Fibroblast of lung (primary cell): Measurements from ENCODE around the gene TYSND1. TPM values are rescaled to one million over a fixed set of nuclear protein-coding genes. Genes with fewer than 3 reads are reported as not detected.

Experiments used
- DNase-seq, 2 donors: peaks; one replicate each; pipeline versions ENCODE4 v3.0.0 to v3.0.0-alpha.2; 2010; ENCODE audit warnings: low read depth in 2 of 2
- H2AFZ ChIP-seq: 2 replicates; pipeline ENCODE4 v1.5.1; 2012; ENCODE audit warnings: low read length, control low read depth, inconsistent platforms
- H3K27ac ChIP-seq: 2 replicates; pipeline ENCODE4 v1.5.1; 2011; ENCODE audit warnings: low read length, control low read depth; ENCODE audit not compliant: insufficient read depth
- H3K27me3 ChIP-seq: 2 replicates; pipeline ENCODE4 v1.5.1; 2011; ENCODE audit warnings: mild to moderate bottlenecking, low read length; ENCODE audit not compliant: control insufficient read depth, insufficient read depth
- H3K36me3 ChIP-seq: 2 replicates; pipeline ENCODE4 v1.5.1; 2011; ENCODE audit warnings: low read length; ENCODE audit not compliant: control insufficient read depth, insufficient read depth
- H3K4me1 ChIP-seq: 2 replicates; pipeline ENCODE4 v1.5.1; 2011; ENCODE audit warnings: low read length; ENCODE audit not compliant: control insufficient read depth, insufficient read depth; ENCODE audit errors: extremely low read depth
- H3K4me2 ChIP-seq: 2 replicates; pipeline ENCODE4 v1.5.1; 2011; ENCODE audit warnings: low read length, control low read depth; ENCODE audit not compliant: insufficient read depth; ENCODE audit errors: extremely low read depth
- H3K4me3 ChIP-seq, 4 experiments: fragments of 200-600 bp in 1 of 4; sonication (generic) in 1 of 4; replicated peaks in 1 of 4; 2 replicates each; pipeline ENCODE4 v1.5.1; 2011 to 2016; ENCODE audit warnings: low read length in 4 of 4, low read depth in 3 of 4, mild to moderate bottlenecking in 3 of 4, control low read depth in 2 of 4, inconsistent platforms in 1 of 4, mixed read lengths in 1 of 4; ENCODE audit not compliant: insufficient read depth in 1 of 4; ENCODE audit errors: control extremely low read depth in 1 of 4
- H3K79me2 ChIP-seq: 2 replicates; pipeline ENCODE4 v1.5.1; 2012; ENCODE audit warnings: mild to moderate bottlenecking, low read length, inconsistent platforms; ENCODE audit not compliant: control insufficient read depth, insufficient read depth
- H3K9ac ChIP-seq: 2 replicates; pipeline ENCODE4 v1.5.1; 2011; ENCODE audit warnings: mild to moderate bottlenecking, low read length, control low read depth; ENCODE audit not compliant: insufficient read depth
- H3K9me3 ChIP-seq: 2 replicates; pipeline ENCODE4 v1.5.1; 2012; ENCODE audit warnings: low read depth, low read length; ENCODE audit not compliant: control insufficient read depth, insufficient read depth
- H4K20me1 ChIP-seq: 2 replicates; pipeline ENCODE4 v1.5.1; 2011; ENCODE audit warnings: low read length; ENCODE audit not compliant: control insufficient read depth, insufficient read depth; ENCODE audit errors: extremely low read depth
- CTCF ChIP-seq, 2 donors: IDR thresholded peaks in 1 of 2; conservative IDR thresholded peaks in 1 of 2; 1 replicate in 1 of 2; 2 replicates in 1 of 2; pipeline ENCODE4 v1.5.1; 2011 to 2012; ENCODE audit warnings: low read length in 2 of 2, control low read depth in 1 of 2, inconsistent platforms in 1 of 2, low read depth in 1 of 2, mild to moderate bottlenecking in 1 of 2
- EZH2 ChIP-seq: IDR thresholded peaks from 2 replicates; pipeline ENCODE4 v1.5.1; 2012; ENCODE audit warnings: low read length, control low read depth, mild to moderate bottlenecking; ENCODE audit errors: missing control alignments
- polyA plus RNA-seq, 2 donors: library from polyadenylated mRNA; depleted of rRNA in 1 of 2; stranded (reverse) in 1 of 2; unstranded in 1 of 2; fragments of >200 nt; gene quantifications; 2 replicates each; pipeline ENCODE4 v1.2.1, GENCODE V29; 2011 to 2012; ENCODE audit warnings: missing spikeins in 1 of 2
- total RNA-seq: library from RNA; depleted of rRNA; stranded (reverse); fragments of >200 nt; gene quantifications from 2 replicates; pipeline ENCODE4 v1.2.1, GENCODE V29; 2014

Gene TYSND1
- total and polyA plus RNA-seq, 2 donors (not counting 1 experiment from before 2014, with no cell fraction given): 2.4 to 15.5 TPM

GRCh38 chr10:70119197-70119596, 27.3 kb downstream of the TYSND1 start:
- Histone ChIP-seq H3K4me1 (no peaks in the 10 kb centered on the region), H4K20me1 (no peaks in the 10 kb centered on the region), H3K79me2 (no peaks in the 10 kb centered on the region), H3K27me3 (no peaks in the 10 kb centered on the region), H3K27ac (no peak overlapping the region), H3K36me3 (peaks cover 6% of the 10 kb centered on the region), H2AFZ (no peak overlapping the region), H3K9me3 (no peaks in the 10 kb centered on the region), H3K4me2 (no peak overlapping the region), H3K4me3 (no peak overlapping the region), H3K9ac (no peak overlapping the region)
- TF ChIP-seq EZH2: no peak
- TF ChIP-seq CTCF (conservative IDR thresholded peaks at IDR 0.05 in 1 of 2, IDR thresholded peaks at IDR 0.05 in 1 of 2; ENCODE audit: low read depth in 1 of 2, low read length in 2 of 2): no peak
- DNase-seq: no peak

DNA sequence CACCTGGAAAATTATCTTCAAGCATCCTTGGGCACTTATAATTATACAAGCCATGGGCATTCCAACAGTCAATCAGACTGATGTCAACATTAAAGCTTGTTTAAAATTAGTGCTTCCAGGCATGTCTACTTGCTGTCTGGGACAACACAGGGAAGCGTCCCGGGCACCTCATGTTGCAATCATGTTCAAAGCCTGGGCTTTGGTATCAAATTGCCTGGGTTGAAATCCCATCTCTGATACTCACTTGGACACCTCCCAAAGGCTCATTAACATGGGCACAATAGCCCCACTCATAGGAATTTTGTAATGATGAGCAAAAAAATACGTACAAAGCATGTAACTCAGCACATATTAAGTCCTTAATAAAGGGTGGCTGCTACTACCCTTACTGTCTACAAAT, 28.3 kb downstream of the TYSND1 start:
- no peaks in the 10 kb centered on the region for H3K27me3 ChIP-seq
- H3K4me3 ChIP-seq: no peak overlapping the region
- H4K20me1 ChIP-seq: no peaks in the 10 kb centered on the region
- no peaks in the 10 kb centered on the region for H3K4me1 ChIP-seq
- H3K27ac ChIP-seq: no peak overlapping the region
- TF ChIP-seq EZH2 (no peak), CTCF (conservative IDR thresholded peaks at IDR 0.05 in 1 of 2, IDR thresholded peaks at IDR 0.05 in 1 of 2; ENCODE audit: low read depth in 1 of 2, low read length in 2 of 2) (no peak)
- peaks cover 6% of the 10 kb centered on the region for H3K36me3 ChIP-seq
- no peak overlapping the region for H2AFZ ChIP-seq
- H3K9me3 ChIP-seq: no peaks in the 10 kb centered on the region
- H3K79me2 ChIP-seq: no peaks in the 10 kb centered on the region
- no peak for DNase-seq
- no peak overlapping the region for H3K9ac ChIP-seq
- no peak overlapping the region for H3K4me2 ChIP-seq

DNA sequence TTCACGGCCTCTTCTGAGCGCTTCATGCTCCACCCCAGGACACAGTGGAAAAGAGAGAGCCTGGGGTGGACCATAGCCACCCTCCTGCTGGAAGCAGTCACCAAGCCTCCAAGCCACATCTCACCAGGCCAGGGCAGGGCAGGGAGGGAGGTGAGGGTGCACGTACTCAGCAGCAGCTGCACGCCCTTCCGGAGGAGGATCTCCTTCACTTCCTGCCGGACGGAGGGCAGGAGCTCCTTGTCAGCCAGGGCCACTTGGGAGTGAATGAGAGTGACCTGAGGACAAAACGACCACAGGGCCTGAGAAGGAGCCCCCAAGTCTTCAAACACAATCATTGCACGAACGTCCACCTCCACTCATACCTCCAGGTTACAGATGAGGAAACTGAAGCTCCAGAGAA, 28.9 kb downstream of the TYSND1 start:
- TF ChIP-seq CTCF (conservative IDR thresholded peaks at IDR 0.05 in 1 of 2, IDR thresholded peaks at IDR 0.05 in 1 of 2; ENCODE audit: low read depth in 1 of 2, low read length in 2 of 2): no peak
- TF ChIP-seq EZH2: no peak
- Histone ChIP-seq H3K36me3 (peaks cover 6% of the 10 kb centered on the region), H2AFZ (no peak overlapping the region)

More for the DNA sequence above, 28.9 kb downstream of the TYSND1 start:
- no peaks in the 10 kb centered on the region for H3K9me3 ChIP-seq
- H4K20me1 ChIP-seq: no peaks in the 10 kb centered on the region
- H3K4me2 ChIP-seq: no peak overlapping the region
- H3K9ac ChIP-seq: no peak overlapping the region
- no peak for DNase-seq
- H3K27me3 ChIP-seq: no peaks in the 10 kb centered on the region
- H3K4me1 ChIP-seq: no peaks in the 10 kb centered on the region
- no peaks in the 10 kb centered on the region for H3K79me2 ChIP-seq
- H3K27ac ChIP-seq: no peak overlapping the region
- H3K4me3 ChIP-seq: no peak overlapping the region
